HL-60 (cell line): ENCODE measurements around the gene OXNAD1.

Experiments
- DNase-seq, 2 experiments: peaks; one replicate each; pipeline ENCODE4 v3.0.0-alpha.2; 2010 to 2020; ENCODE audit warnings: low read depth in 1 of 2, low spot score in 1 of 2
- H3K27ac ChIP-seq: fragments of 250-450 bp; sonication (Bioruptor Pico); replicated peaks from 2 replicates; pipeline ENCODE4 v1.5.1; 2020; ENCODE audit warnings: mild to moderate bottlenecking, moderate library complexity
- H3K27me3 ChIP-seq: fragments of 250-450 bp; sonication (Bioruptor Pico); 2 replicates; pipeline ENCODE4 v1.5.1; 2021; ENCODE audit warnings: mild to moderate bottlenecking, moderate library complexity; ENCODE audit not compliant: insufficient read depth, poor library complexity, severe bottlenecking
- H3K4me3 ChIP-seq: replicated peaks from 2 replicates; pipeline ENCODE4 v1.5.1; 2011; ENCODE audit warnings: mild to moderate bottlenecking, control low read depth, low read length; ENCODE audit not compliant: insufficient read depth
- GABPA ChIP-seq: IDR thresholded peaks from 2 replicates; pipeline ENCODE4 v1.6.1; 2012; ENCODE audit warnings: low read depth
- POLR2AphosphoS5 ChIP-seq: IDR thresholded peaks from 2 replicates; pipeline ENCODE4 v1.6.1; 2012; ENCODE audit warnings: low read depth
- SPI1 ChIP-seq: IDR thresholded peaks from 2 replicates; pipeline ENCODE4 v1.6.1; 2012; ENCODE audit warnings: low read depth, mild to moderate bottlenecking, borderline replicate concordance
- TF ChIP-seq, protein P1 (sequence below): IDR thresholded peaks from 2 replicates; pipeline ENCODE4 v1.6.1; 2012; ENCODE audit warnings: low read depth; ENCODE audit not compliant: insufficient replicate concordance
- TF ChIP-seq, protein P2 (sequence below): IDR thresholded peaks from one replicate; pipeline ENCODE4 v1.5.1; 2011; ENCODE audit warnings: low read length, control low read depth, inconsistent platforms; ENCODE audit not compliant: insufficient read depth

OXNAD1 gene

DNA sequence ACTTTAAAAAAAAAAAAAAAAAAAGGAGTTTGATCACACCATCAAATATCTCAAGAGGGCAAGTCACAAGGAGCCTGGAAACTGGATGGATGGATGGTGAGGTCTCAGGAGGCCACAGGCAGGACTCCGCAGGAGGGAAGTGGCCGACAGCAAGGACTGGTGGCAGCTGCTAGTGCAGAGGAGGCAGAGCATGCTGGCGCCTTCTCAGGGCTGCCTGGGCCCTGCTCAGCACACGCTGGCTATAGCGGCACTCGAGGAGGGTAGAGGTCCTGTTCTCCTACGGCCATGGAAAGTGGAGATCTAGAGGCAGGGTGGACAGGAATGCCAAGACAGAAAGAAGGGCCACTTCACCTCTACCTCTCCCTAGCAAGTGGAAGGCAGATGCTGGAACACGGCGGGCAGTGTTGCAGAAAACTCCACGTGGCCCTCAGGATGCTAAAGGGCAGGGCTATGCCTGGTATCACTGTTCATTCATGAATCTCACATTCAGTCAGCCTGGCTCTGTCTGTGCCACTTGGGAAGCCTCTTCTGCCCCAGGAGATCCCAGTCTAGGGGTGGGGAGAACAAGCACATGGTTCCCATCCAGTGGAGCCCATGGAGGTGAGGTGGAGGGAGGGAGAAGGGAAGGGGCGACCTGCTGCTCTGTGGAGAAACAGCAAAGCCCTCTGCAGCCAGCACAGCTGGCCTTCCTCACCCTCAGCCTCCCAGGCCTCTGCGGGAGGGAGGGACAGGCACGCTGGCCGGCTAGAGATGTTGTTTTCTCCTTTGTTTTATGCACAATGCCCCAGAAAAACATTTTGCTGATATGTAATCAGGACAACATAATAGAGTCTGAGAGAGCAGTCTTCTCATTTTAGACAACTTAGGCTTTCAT, 71.0 kb downstream of the OXNAD1 start:
- Histone ChIP-seq H3K4me3 (no peak overlapping the region), H3K27ac (no peak overlapping the region), H3K27me3 (no peaks in the 10 kb centered on the region)
- TF ChIP-seq SPI1 (no peak), POLR2AphosphoS5 (no peak), GABPA (no peak)
- TF ChIP-seq, protein P1, sequence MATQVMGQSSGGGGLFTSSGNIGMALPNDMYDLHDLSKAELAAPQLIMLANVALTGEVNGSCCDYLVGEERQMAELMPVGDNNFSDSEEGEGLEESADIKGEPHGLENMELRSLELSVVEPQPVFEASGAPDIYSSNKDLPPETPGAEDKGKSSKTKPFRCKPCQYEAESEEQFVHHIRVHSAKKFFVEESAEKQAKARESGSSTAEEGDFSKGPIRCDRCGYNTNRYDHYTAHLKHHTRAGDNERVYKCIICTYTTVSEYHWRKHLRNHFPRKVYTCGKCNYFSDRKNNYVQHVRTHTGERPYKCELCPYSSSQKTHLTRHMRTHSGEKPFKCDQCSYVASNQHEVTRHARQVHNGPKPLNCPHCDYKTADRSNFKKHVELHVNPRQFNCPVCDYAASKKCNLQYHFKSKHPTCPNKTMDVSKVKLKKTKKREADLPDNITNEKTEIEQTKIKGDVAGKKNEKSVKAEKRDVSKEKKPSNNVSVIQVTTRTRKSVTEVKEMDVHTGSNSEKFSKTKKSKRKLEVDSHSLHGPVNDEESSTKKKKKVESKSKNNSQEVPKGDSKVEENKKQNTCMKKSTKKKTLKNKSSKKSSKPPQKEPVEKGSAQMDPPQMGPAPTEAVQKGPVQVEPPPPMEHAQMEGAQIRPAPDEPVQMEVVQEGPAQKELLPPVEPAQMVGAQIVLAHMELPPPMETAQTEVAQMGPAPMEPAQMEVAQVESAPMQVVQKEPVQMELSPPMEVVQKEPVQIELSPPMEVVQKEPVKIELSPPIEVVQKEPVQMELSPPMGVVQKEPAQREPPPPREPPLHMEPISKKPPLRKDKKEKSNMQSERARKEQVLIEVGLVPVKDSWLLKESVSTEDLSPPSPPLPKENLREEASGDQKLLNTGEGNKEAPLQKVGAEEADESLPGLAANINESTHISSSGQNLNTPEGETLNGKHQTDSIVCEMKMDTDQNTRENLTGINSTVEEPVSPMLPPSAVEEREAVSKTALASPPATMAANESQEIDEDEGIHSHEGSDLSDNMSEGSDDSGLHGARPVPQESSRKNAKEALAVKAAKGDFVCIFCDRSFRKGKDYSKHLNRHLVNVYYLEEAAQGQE: no peak
- TF ChIP-seq, protein P2, sequence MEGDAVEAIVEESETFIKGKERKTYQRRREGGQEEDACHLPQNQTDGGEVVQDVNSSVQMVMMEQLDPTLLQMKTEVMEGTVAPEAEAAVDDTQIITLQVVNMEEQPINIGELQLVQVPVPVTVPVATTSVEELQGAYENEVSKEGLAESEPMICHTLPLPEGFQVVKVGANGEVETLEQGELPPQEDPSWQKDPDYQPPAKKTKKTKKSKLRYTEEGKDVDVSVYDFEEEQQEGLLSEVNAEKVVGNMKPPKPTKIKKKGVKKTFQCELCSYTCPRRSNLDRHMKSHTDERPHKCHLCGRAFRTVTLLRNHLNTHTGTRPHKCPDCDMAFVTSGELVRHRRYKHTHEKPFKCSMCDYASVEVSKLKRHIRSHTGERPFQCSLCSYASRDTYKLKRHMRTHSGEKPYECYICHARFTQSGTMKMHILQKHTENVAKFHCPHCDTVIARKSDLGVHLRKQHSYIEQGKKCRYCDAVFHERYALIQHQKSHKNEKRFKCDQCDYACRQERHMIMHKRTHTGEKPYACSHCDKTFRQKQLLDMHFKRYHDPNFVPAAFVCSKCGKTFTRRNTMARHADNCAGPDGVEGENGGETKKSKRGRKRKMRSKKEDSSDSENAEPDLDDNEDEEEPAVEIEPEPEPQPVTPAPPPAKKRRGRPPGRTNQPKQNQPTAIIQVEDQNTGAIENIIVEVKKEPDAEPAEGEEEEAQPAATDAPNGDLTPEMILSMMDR: no peak
- no peak for DNase-seq

DNA sequence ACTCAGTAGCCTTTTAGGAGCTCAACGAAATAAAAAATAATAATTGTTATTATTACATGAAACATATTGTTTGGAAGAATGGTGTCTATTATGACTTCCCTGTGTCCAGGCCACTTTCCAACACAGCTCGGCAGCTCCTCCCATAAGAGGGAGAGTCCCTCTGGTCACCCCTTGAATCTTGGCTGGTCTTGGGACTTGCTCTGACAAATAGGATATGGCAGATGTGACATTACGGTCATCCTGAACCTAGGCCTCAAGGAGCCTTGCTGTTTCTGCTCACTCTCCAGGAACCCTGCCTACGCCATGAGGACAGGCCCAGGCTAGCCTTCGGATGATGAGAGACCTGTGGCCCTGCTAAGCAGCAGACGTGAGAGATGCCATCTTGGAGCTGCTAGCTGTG, 71.8 kb downstream of the OXNAD1 start:
- no peak for DNase-seq
- Histone ChIP-seq H3K27ac (no peak overlapping the region), H3K27me3 (no peaks in the 10 kb centered on the region), H3K4me3 (no peak overlapping the region)
- no peak for TF ChIP-seq SPI1

DNA sequence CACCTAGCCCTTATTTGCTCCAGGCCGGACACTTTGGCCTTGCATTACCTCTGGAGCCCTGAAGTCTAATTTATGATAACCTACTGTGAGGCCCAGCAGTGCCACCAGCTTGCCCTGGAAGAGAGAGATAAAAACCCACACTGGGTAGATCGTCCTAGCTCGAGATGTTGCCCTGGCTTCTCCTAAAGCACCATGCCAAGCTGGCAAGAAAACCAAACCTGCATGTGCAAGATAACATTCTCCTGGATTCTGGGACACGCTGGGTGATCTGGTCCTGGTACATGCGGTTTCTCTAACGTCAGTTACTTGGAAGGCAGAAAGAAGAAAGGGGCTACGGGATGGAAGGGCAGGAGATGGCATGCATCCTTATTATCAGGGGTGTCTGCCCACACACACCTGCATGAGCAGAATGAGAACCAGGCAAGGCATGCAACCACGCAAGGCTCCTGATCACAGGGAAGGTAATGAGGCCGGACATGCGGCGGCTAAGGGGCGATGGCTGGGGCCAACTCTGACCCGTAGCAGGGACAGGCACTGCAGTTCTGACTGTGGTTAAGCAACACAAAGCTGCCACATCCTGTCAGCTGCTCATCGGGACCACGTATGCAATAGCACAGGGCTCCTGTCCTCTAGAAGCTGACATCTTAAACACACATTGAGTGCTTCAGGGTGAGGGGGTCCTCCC, 73.0 kb downstream of the OXNAD1 start:
- TF ChIP-seq GABPA (no peak), POLR2AphosphoS5 (peak; percentile 45; the same call in 1 of the 2 replicates)
- H3K27ac ChIP-seq: peak overlapping the region; percentile 66
- peak; percentile 53 to 74 for DNase-seq
- no peaks in the 10 kb centered on the region for H3K27me3 ChIP-seq
- H3K4me3 ChIP-seq: no peak overlapping the region

GRCh38 chr3:16338999-16339398, 74.0 kb downstream of the OXNAD1 start:
- TF ChIP-seq, protein P1: no peak
- TF ChIP-seq, protein P2: no peak
- TF ChIP-seq SPI1: no peak
- no peak for TF ChIP-seq GABPA
- no peak for TF ChIP-seq POLR2AphosphoS5
- DNase-seq: peak; percentile 81 to 85

More at GRCh38 chr3:16338999-16339398, 74.0 kb downstream of the OXNAD1 start:
- no peak overlapping the region for H3K4me3 ChIP-seq
- H3K27me3 ChIP-seq: no peaks in the 10 kb centered on the region
- H3K27ac ChIP-seq: peak overlapping the region; percentile 66
